HEK293 (cell line): ENCODE results near the gene ATRNL1.

Source experiments
- HOXA7 ChIP-seq: sonication (generic); formaldehyde crosslinking; IDR thresholded peaks from 2 replicates; pipeline ENCODE4 v1.8.1; 2022; ENCODE audit warnings: missing genetic modification reagents, borderline replicate concordance
- ZNF214 ChIP-seq: fragments of 450-650 bp; formaldehyde crosslinking; IDR thresholded peaks from 2 replicates; pipeline ENCODE4 v1.5.1; 2017; ENCODE audit warnings: missing biosample characterization, mild to moderate bottlenecking, missing genetic modification characterization, borderline replicate concordance
- ZNF274 ChIP-seq, 2 experiments: fragments of 200-500 bp in 1 of 2; fragments of 450-650 bp in 1 of 2; sonication (Bioruptor generic) in 1 of 2; formaldehyde crosslinking in 1 of 2; IDR thresholded peaks; 2 replicates each; pipeline versions ENCODE4 v1.5.1 to v1.6.1; 2014 to 2016; ENCODE audit warnings: borderline replicate concordance in 1 of 2, inconsistent platforms in 1 of 2, low read length in 1 of 2, missing biosample characterization in 1 of 2, missing genetic modification characterization in 1 of 2

GRCh38 chr10:115965376-115965775, 872.2 kb downstream of the ATRNL1 start:
- TF ChIP-seq HOXA7 (CRISPR knock-in tag) (no peak), ZNF214 (no peak), ZNF274 (IDR thresholded peaks at IDR 0.05; ENCODE audit: low read length) (no peak), ZNF274 (tag by site-specific recombination; IDR thresholded peaks at IDR 0.05; ENCODE audit: borderline replicate concordance) (no peak)
